NCI-H524 treated with DMSO at 0.1 percent for 48 hours (cell line): ENCODE measurements around the gene IMPA2.
"Not testable (repeated sequence)": the region's sequence is repeated elsewhere in the genome, so short reads cannot be mapped to it uniquely, and the experiment has no call there.

Experiments
- DNase-seq: peaks from one replicate; lab custom pipeline; 2025; lab: John Stamatoyannopoulos, UW

The IMPA2 gene

GRCh38 chr18:11962597-11962996 lies 18.7 kb upstream of the IMPA2 start:
- no peak for DNase-seq

- no peak for DNase-seq
Measured at GRCh38 chr18:11963991-11964484, 17.3 kb upstream of the IMPA2 start.

GRCh38 chr18:11969904-11970835 lies 11.1 kb upstream of the IMPA2 start:
- no peak for DNase-seq

- DNase-seq: not testable (repeated sequence)
Measured at GRCh38 chr18:11970836-11971226, 10.5 kb upstream of the IMPA2 start.

- DNase-seq: no peak
Measured at GRCh38 chr18:11972371-11973174, 8.7 kb upstream of the IMPA2 start.

GRCh38 chr18:11974741-11975325 lies 6.5 kb upstream of the IMPA2 start:
- no peak for DNase-seq

- no peak for DNase-seq
Measured at GRCh38 chr18:11975723-11976122, 5.6 kb upstream of the IMPA2 start.

GRCh38 chr18:11976315-11977152 lies 4.8 kb upstream of the IMPA2 start:
- no peak for DNase-seq

- DNase-seq: no peak
Measured at GRCh38 chr18:11977153-11977466, 4.2 kb upstream of the IMPA2 start.

- DNase-seq: no peak
Measured at GRCh38 chr18:11978956-11979355, 2.4 kb upstream of the IMPA2 start.

- no peak for DNase-seq
Measured at GRCh38 chr18:11980163-11980493, 1.2 kb upstream of the IMPA2 start.

GRCh38 chr18:11980494-11981191 lies 664 bp upstream of the IMPA2 start:
- DNase-seq: peak; percentile 88

- DNase-seq: no peak
Measured at GRCh38 chr18:11981543-11982366, 448 bp downstream of the IMPA2 start.

GRCh38 chr18:11982981-11983380 lies 1.7 kb downstream of the IMPA2 start:
- DNase-seq: no peak

GRCh38 chr18:11983592-11983991 lies 2.3 kb downstream of the IMPA2 start:
- DNase-seq: no peak

GRCh38 chr18:11984091-11984490 lies 2.8 kb downstream of the IMPA2 start:
- DNase-seq: no peak

- no peak for DNase-seq
Measured at GRCh38 chr18:11985586-11985985, 4.3 kb downstream of the IMPA2 start.

GRCh38 chr18:11986061-11986460 lies 4.8 kb downstream of the IMPA2 start:
- no peak for DNase-seq

- no peak for DNase-seq
Measured at GRCh38 chr18:11987527-11987926, 6.2 kb downstream of the IMPA2 start.

- no peak for DNase-seq
Measured at GRCh38 chr18:11989174-11989573, 7.9 kb downstream of the IMPA2 start.
